Aorta (tissue), 5 donors: ENCODE results near the gene BECN2. TPM values are rescaled to one million over a fixed set of nuclear protein-coding genes. Genes with fewer than 3 reads are reported as not detected.

Experiments
- ATAC-seq: fragments of 200-7000 bp; cut with Tn5 transposase; one replicate; pipeline ENCODE4 v1.9.1; 2022; ENCODE audit warnings: moderate library complexity; ENCODE audit not compliant: low FRiP score
- DNase-seq, 2 donors: peaks; one replicate each; pipeline ENCODE4 v3.0.0-alpha.2; 2020
- H3K27ac ChIP-seq, 2 donors: one replicate each; pipeline ENCODE4 v1.5.1; 2013; ENCODE audit warnings: low read length in 2 of 2, mild to moderate bottlenecking in 2 of 2, moderate library complexity in 2 of 2, control low read depth in 1 of 2, inconsistent platforms in 1 of 2, low read depth in 1 of 2
- H3K27me3 ChIP-seq, 2 donors: one replicate each; pipeline ENCODE4 v1.6.1; 2013; ENCODE audit warnings: control low read depth in 1 of 2, low read length in 1 of 2, mild to moderate bottlenecking in 1 of 2, moderate library complexity in 1 of 2; ENCODE audit not compliant: insufficient read depth in 2 of 2, control insufficient read depth in 1 of 2
- H3K36me3 ChIP-seq, 2 donors: one replicate each; pipeline ENCODE4 v1.6.1; 2013; ENCODE audit warnings: control low read depth in 1 of 2, low read length in 1 of 2, mild to moderate bottlenecking in 1 of 2; ENCODE audit not compliant: insufficient read depth in 2 of 2, control insufficient read depth in 1 of 2
- H3K4me1 ChIP-seq, 2 donors: one replicate each; pipeline ENCODE4 v1.6.1; 2013; ENCODE audit warnings: low read length in 2 of 2, control low read depth in 1 of 2, mild to moderate bottlenecking in 1 of 2, moderate library complexity in 1 of 2; ENCODE audit not compliant: insufficient read depth in 2 of 2, control insufficient read depth in 1 of 2
- H3K4me3 ChIP-seq, 2 donors: one replicate each; pipeline ENCODE4 v1.5.1; 2013; ENCODE audit warnings: low read length in 2 of 2, control low read depth in 1 of 2, mild to moderate bottlenecking in 1 of 2
- H3K9me3 ChIP-seq: one replicate; pipeline ENCODE4 v1.6.1; 2013; ENCODE audit warnings: mild to moderate bottlenecking, low read length; ENCODE audit not compliant: control insufficient read depth
- WGBS, 2 donors: extraction: QIAGEN DNeasy Blood & Tissue Kit; methylation state at CpG; one replicate each; pipeline ENCODE4 v1.1.7; 2013; 5-methylcytosine and 5-hydroxymethylcytosine counted together
- intact Hi-C, 2 donors: fragments of 100-400 bp; cut with DNase I; formaldehyde crosslinking; loops; one replicate each; pipeline versions ENCODE4 v1.14.2 to v1.15.0; 2022
- long read RNA-seq, 2 donors: library from polyadenylated mRNA; unstranded; transcript quantifications; one replicate each; pipeline ENCODE4 v2.0.0, GENCODE V29; 2020 to 2021
- polyA plus RNA-seq, 2 donors: library from polyadenylated mRNA; stranded (reverse); fragments of 200-250 nt; gene quantifications; one replicate each; pipeline ENCODE4 v1.2.3, GENCODE V29; 2013
- total RNA-seq, 2 donors: library from RNA; stranded (reverse); fragmentation: NEBNext Ultra II Directional; extraction: Animal tissue kit (Norgen Biotek cat#: 25700); gene quantifications; one replicate each; pipeline ENCODE4 v1.2.1, GENCODE V29; 2021
- donor health status: healthy with polysubstance abuse.
- donor health status: Bipolar disorder and iron deficiency.
- donor health status: DM: no; HTN: no; CAD: no.
- donor health status: DM: no; HTN: no; CAD: no.
- donor health status: DM: yes; HTN: yes; CAD: no.

The BECN2 gene
- not detected for total RNA-seq
- not detected for polyA plus RNA-seq
- long read RNA-seq, donor 1 = 0 reads
- long read RNA-seq, donor 2 = 0 reads

DNA sequence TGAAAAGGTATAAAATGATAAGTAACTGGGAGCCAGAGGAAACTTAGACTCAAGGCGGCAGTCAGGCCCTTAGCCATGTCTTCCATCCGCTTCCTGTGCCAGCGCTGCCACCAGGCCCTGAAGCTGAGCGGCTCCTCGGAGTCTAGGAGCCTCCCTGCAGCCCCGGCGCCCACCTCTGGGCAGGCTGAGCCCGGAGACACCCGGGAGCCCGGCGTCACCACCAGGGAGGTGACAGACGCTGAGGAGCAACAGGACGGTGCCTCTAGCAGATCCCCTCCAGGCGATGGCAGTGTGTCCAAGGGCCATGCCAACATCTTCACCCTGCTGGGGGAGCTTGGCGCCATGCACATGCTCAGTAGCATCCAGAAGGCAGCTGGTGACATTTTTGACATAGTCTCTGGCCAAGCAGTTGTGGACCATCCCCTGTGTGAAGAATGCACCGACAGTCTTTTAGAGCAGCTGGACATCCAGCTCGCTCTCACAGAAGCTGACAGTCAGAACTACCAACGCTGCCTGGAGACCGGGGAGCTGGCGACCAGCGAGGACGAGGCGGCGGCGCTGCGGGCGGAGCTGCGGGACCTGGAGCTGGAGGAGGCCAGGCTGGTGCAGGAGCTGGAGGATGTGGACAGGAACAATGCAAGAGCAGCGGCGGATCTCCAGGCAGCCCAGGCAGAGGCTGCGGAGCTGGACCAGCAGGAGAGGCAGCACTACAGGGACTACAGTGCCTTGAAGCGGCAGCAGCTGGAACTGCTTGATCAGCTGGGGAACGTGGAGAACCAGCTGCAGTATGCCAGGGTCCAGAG lies at the start of gene BECN2:
Gene BECN2 (plus strand): TSS at position 76 of the 803 bp plus-strand sequence. CDS start 0 bp downstream, at position 76.
- DNase-seq (peak in 1 of 2 donors; percentile 63), ATAC-seq (no peak)
- Histone ChIP-seq H3K4me1 (no peaks in the 10 kb centered on the region), H3K36me3 (no peaks in the 10 kb centered on the region), H3K4me3 (no peak within 1 kb of the TSS), H3K27ac (no peak within 1 kb of the TSS), H3K27me3 (no peaks in the 10 kb centered on the region), H3K9me3 (no peaks in the 10 kb centered on the region)
- intact Hi-C loops = no loop called here
- 90 to 92% methylated on average over 33 of the region's 33 CpGs for WGBS, 2 donors

DNA sequence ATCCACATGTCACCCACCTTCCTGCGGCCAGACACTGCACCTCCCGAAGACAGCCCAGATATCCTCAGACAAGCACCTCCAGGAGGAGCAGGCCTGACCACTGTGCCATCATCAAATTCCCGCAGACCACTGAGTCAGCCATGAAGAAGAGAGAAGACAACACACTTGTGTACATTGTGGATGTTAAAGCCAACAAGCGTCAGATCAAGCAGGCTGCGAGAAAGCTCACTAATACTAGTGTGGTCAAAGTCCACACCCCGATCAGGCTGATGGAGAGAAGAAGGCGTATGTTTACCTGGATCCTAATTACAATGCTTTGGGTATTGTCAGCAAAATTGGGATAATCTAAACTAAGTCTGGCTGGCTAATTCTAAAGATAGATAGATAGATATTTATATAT lies 41.4 kb upstream of the BECN2 start:
- no peaks in the 10 kb centered on the region for H3K4me1 ChIP-seq
- no peak overlapping the region for H3K27ac ChIP-seq
- H3K9me3 ChIP-seq = peaks cover 1% of the 10 kb centered on the region
- no peaks in the 10 kb centered on the region for H3K27me3 ChIP-seq
- intact Hi-C loops = no loop called here
- WGBS, 2 donors = 95 to 97% methylated on average over 7 of the region's 7 CpGs
- H3K36me3 ChIP-seq = no peaks in the 10 kb centered on the region
- no peak overlapping the region for H3K4me3 ChIP-seq
- ATAC-seq (no peak), DNase-seq (no peak)

GRCh38 chr1:241917487-241917886 lies 40.1 kb upstream of the BECN2 start:
- Histone ChIP-seq H3K4me3 (no peak overlapping the region), H3K36me3 (no peaks in the 10 kb centered on the region), H3K27me3 (no peaks in the 10 kb centered on the region), H3K27ac (no peak overlapping the region), H3K9me3 (peaks cover 1% of the 10 kb centered on the region), H3K4me1 (no peaks in the 10 kb centered on the region)
- DNase-seq (peak in 1 of 2 donors; percentile 63), ATAC-seq (peak; percentile 66)
- intact Hi-C loops = no loop called here
- 93 to 95% methylated on average over 12 of the region's 12 CpGs for WGBS, 2 donors

DNA sequence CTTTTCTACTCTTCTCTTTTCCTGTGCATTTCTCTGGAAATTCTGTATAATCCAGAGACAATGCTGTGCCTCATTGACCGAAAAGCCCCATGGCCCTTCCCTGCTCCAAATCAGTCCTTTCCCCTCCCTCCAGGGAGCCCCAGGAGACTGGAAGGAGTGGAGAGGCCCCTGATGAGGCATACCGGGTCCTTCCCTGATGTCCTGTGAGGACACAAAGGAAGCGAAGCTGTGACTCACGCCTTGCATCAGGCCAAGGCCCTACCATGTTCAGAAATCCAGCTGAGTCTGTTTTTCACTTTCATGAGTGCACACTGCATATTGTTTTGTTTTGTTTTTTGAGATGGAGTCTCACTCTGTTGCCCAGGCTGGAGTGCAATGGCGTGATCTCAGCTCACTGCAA lies 38.7 kb upstream of the BECN2 start:
- no peaks in the 10 kb centered on the region for H3K36me3 ChIP-seq
- no peak overlapping the region for H3K4me3 ChIP-seq
- DNase-seq = no peak
- ATAC-seq = no peak
- H3K27ac ChIP-seq = no peak overlapping the region
- no peaks in the 10 kb centered on the region for H3K4me1 ChIP-seq
- WGBS, 2 donors = 74 to 77% methylated on average over 5 of the region's 5 CpGs
- H3K9me3 ChIP-seq = peaks cover 1% of the 10 kb centered on the region
- intact Hi-C loops = no loop called here
- H3K27me3 ChIP-seq = no peaks in the 10 kb centered on the region

DNA sequence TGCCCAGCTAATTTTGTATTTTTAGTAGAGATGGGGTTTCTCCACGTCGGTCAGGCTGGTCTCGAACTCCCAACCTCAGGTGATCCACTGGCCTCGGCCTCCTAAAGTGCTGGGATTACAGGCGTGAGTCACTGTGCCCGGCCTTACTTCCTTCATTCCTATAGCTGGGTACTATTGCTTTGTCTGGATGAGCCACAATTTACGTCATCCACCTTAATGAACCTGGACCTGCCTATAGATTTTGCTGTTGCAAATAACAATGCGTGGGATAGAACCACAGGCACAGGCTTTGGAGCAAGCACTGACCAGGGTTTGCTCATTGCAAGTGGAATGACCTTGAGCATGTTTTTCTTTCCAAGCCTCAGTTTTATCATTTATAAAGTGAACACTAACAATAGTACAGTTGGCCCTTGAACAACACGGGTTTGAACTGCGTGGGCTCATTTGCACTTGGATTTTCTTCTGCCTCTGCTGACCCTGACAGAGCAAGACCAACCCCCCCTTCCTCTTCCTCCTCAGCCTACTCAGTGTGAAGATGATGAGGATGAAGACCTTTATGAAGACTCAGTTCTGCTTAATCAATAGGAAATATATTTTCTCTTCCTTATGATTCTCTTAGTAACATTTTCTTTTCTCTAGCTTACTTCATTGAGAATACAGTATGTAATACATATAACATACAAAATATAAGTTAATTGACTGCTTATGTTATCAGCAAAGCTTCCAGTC lies 33.3 kb upstream of the BECN2 start:
- H3K27ac ChIP-seq = no peak overlapping the region
- H3K27me3 ChIP-seq = no peaks in the 10 kb centered on the region
- 84 to 92% methylated on average over 10 of the region's 10 CpGs for WGBS, 2 donors
- intact Hi-C loops = no loop called here
- ATAC-seq (no peak), DNase-seq (no peak)
- H3K36me3 ChIP-seq = no peaks in the 10 kb centered on the region
- H3K4me1 ChIP-seq = no peaks in the 10 kb centered on the region
- no peak overlapping the region for H3K4me3 ChIP-seq
- H3K9me3 ChIP-seq = no peaks in the 10 kb centered on the region

GRCh38 chr1:241926141-241926540 lies 31.4 kb upstream of the BECN2 start:
- Histone ChIP-seq H3K36me3 (no peaks in the 10 kb centered on the region), H3K27me3 (no peaks in the 10 kb centered on the region), H3K4me1 (no peaks in the 10 kb centered on the region), H3K4me3 (no peak overlapping the region), H3K9me3 (no peaks in the 10 kb centered on the region), H3K27ac (no peak overlapping the region)
- intact Hi-C loops = no loop called here
- DNase-seq (no peak), ATAC-seq (no peak)
- 82 to 83% methylated on average over 5 of the region's 5 CpGs for WGBS, 2 donors

- Histone ChIP-seq H3K27ac (no peak overlapping the region), H3K4me3 (no peak overlapping the region), H3K9me3 (no peaks in the 10 kb centered on the region), H3K36me3 (no peaks in the 10 kb centered on the region), H3K4me1 (no peaks in the 10 kb centered on the region), H3K27me3 (no peaks in the 10 kb centered on the region)
- 65 to 92% methylated on average over 4 of the region's 4 CpGs for WGBS, 2 donors
- ATAC-seq = no peak
- intact Hi-C loops = no loop called here
- no peak for DNase-seq
Observed at GRCh38 chr1:241927321-241927720, 30.2 kb upstream of the BECN2 start.

GRCh38 chr1:241932845-241933244 lies 24.7 kb upstream of the BECN2 start:
- DNase-seq (no peak), ATAC-seq (no peak)
- WGBS, 2 donors = 70 to 80% methylated on average over 6 of the region's 6 CpGs

More at GRCh38 chr1:241932845-241933244, 24.7 kb upstream of the BECN2 start:
- no peaks in the 10 kb centered on the region for H3K27me3 ChIP-seq
- H3K27ac ChIP-seq = no peak overlapping the region
- no peaks in the 10 kb centered on the region for H3K9me3 ChIP-seq
- H3K36me3 ChIP-seq = no peaks in the 10 kb centered on the region
- no peak overlapping the region for H3K4me3 ChIP-seq
- no peaks in the 10 kb centered on the region for H3K4me1 ChIP-seq
- intact Hi-C loops = no loop called here
